ENCODE results near the gene USP3.
"Not testable (repeated sequence)": the region's sequence is repeated elsewhere in the genome, so short reads cannot be mapped to it uniquely, and the experiment has no call there.

USP3 gene

DNA sequence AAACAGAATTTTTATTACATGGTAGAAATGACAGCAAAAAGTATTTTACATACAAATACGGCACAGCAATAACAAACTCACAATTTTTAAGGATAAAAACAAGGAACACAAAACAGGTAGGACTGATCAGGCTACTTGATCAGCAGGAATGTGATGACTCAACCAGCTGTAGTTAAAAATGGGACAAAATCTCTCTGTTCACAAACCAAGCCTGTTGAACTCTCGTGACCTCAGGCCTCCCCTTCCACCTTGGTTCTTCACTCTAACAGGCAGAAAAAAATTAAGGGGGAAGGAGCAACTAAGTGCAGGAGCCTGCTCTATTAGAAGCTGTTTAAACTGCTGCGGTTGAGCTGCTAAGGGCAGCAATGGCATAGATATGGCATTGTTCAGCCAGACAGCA lies 111.5 kb downstream of the USP3 start:
- TF ChIP-seq, protein P1, sequence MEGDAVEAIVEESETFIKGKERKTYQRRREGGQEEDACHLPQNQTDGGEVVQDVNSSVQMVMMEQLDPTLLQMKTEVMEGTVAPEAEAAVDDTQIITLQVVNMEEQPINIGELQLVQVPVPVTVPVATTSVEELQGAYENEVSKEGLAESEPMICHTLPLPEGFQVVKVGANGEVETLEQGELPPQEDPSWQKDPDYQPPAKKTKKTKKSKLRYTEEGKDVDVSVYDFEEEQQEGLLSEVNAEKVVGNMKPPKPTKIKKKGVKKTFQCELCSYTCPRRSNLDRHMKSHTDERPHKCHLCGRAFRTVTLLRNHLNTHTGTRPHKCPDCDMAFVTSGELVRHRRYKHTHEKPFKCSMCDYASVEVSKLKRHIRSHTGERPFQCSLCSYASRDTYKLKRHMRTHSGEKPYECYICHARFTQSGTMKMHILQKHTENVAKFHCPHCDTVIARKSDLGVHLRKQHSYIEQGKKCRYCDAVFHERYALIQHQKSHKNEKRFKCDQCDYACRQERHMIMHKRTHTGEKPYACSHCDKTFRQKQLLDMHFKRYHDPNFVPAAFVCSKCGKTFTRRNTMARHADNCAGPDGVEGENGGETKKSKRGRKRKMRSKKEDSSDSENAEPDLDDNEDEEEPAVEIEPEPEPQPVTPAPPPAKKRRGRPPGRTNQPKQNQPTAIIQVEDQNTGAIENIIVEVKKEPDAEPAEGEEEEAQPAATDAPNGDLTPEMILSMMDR (IDR thresholded peaks at IDR 0.05; ENCODE audit: borderline replicate concordance, control extremely low read depth, extremely low read depth, insufficient read depth, missing control alignments), result no peak
- no peak for DNase-seq (ENCODE audit: low spot score)
- in situ Hi-C loops (cut with MboI; ENCODE audit: low sequenced_read_pairs, unreplicated experiment), result loop anchor here (10.0 to 25.0 kb wide), 3 partner anchors 271 to 439 kb away; partner anchors contain the start of gene APH1B

DNA sequence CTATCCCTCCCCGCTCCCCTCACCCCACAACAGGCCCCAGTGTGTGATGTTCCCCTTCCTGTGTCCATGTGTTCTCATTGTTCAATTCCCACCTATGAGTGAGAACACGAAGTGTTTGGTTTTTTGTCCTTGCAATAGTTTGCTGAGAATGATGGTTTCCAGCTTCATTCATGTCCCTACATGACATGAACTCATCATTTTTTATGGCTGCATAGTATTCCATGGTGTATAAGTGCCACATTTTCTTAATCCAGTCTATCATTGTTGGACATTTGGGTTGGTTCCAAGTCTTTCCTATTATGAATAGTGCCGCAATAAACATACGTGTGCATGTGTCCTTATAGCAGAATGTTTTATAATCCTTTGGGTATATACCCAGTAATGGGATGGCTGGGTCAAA lies 112.8 kb downstream of the USP3 start:
- in situ Hi-C loops (cut with MboI; ENCODE audit: low sequenced_read_pairs, unreplicated experiment), result loop anchor here (10.0 to 25.0 kb wide), 3 partner anchors 270 to 438 kb away; partner anchors contain the start of gene APH1B
- not testable (repeated sequence) for DNase-seq (ENCODE audit: low spot score)

DNA sequence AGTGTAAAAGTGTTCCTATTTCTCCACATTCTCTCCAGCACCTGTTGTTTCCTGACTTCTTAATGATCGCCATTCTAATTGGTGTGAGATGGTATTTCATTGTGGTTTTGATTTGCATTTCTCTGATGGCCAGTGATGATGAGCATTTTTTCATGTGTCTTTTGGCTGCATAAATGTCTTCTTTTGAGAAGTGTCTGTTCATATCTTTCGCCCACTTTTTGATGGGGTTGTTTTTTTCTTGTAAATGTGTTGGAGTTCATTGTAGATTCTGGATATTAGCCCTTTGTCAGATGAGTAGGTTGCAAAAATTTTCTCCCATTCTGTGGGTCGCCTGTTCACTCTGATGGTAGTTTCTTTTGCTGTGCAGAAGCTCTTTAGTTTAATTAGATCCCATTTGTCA lies 113.2 kb downstream of the USP3 start:
- not testable (repeated sequence) for DNase-seq (ENCODE audit: low spot score)
- in situ Hi-C loops (cut with MboI; ENCODE audit: low sequenced_read_pairs, unreplicated experiment), result loop anchor here (10.0 to 25.0 kb wide), 3 partner anchors 270 to 437 kb away; partner anchors contain the start of gene APH1B

DNA sequence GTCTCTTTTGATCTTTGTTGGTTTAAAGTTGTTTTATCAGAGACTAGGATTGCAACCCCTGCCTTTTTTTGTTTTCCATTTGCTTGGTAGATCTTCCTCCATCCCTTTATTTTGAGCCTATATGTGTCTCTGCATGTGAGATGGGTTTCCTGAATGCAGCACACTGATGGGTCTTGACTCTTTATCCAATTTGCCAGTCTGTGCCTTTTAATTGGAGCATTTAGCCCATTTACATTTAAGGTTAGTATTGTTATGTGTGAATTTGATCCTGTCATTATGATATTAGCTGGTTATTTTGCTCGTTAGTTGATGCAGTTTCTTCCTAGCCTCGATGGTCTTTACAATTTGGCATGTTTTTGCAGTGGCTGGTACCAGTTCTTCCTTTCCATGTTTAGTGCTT lies 116.4 kb downstream of the USP3 start:
- DNase-seq (ENCODE audit: low spot score), result not testable (repeated sequence)
- in situ Hi-C loops (cut with MboI; ENCODE audit: low sequenced_read_pairs, unreplicated experiment), result loop anchor here (25.0 kb wide), 2 partner anchors 267 to 333 kb away; partner anchors contain the start of gene APH1B

DNA sequence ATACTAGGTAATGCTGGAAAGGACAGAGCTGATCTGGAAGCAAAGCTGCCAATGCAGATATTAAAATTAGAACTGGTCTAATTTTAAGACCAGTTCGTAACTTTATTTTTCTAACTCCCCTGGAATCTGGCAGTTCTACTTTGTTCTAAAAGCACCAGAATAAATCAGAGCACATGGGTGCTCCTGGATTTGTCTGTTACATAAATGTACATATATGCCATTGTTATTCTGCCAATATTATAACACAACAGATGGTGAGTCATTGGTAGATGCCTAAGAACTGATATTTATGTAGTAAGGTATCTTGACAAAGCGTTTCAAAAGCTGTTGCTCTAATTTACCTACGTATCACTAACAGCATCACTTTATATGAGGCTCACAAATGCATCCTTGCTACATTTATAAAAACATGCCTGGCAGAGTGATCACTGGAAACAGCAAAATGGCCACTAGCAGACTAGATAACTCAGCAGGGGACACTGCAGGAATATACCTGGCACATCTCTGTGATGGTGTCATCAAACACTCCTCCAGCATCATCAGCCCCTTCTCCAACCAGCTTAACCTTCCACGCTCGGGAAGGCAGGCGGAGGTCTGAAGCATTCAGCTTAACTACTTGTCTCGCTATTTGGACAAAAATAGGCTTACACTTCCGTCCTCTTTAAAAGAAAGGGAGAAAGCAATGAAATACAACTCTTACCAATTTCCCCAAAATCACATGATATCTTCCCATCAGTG lies 119.0 kb downstream of the USP3 start:
- in situ Hi-C loops (cut with MboI; ENCODE audit: low sequenced_read_pairs, unreplicated experiment), result loop anchor here (25.0 kb wide), 2 partner anchors 264 to 336 kb away; partner anchors contain the start of gene APH1B
- TF ChIP-seq, protein P1 (IDR thresholded peaks at IDR 0.05; ENCODE audit: borderline replicate concordance, control extremely low read depth, extremely low read depth, insufficient read depth, missing control alignments), result no peak
- DNase-seq (ENCODE audit: low spot score), result no peak

DNA sequence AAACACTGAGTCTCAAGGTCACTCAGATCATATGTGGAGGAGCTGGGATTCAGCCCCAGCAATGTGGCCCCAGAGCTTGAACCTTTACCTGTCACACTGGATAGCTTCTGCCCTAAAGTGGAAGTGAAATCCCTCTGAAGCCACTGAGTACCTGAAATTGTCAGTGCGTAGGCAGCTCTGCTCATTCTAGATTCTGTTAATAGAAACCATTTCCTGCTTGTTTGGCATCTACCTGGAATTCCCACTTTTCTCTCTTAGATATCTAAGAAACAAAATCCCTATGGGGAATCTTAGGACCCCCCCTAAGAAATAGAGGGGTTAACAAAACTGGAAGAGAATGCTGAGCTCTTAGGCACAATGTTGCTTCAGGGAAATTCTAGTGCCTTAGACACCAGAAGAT lies 122.6 kb downstream of the USP3 start:
- TF ChIP-seq, protein P1 (IDR thresholded peaks at IDR 0.05; ENCODE audit: borderline replicate concordance, control extremely low read depth, extremely low read depth, insufficient read depth, missing control alignments), result no peak
- peak; percentile 59 for DNase-seq (ENCODE audit: low spot score)
- in situ Hi-C loops (cut with MboI; ENCODE audit: low sequenced_read_pairs, unreplicated experiment), result no loop called here

DNA sequence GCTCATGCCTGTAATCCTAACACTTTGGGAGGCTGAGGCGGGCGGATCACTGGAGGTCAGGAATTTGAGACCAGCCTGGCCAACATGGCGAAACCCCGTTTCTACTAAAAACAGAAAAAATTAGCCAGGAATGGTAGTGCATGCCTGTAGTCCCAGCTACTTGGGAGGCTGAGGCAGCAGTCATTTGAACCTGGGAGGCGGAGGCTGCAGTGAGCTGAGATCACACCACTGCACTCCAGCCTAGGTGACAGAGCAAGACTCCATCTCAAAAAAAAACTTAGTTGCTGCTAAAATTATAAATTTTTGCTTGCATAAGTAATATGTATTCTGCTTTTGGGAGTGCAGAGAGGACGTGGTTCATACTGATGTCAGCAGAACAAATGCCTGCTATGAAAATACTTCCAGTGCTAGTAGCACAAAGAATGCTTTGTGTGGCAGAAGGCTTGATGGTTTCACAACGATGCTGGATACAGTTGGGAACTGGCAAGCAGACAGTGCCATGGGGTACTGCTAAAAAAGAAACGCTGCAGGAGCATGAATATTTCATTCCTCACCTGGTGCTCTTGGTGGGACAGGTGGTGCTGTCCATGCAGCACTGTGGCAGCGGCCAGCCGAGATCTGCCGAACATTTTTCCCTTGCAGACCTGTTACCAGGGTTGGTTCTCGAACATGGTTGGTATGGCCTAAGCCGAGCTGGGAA lies 123.9 kb downstream of the USP3 start:
- in situ Hi-C loops (cut with MboI; ENCODE audit: low sequenced_read_pairs, unreplicated experiment), result no loop called here
- DNase-seq (ENCODE audit: low spot score), result no peak
- TF ChIP-seq, protein P1 (IDR thresholded peaks at IDR 0.05; ENCODE audit: borderline replicate concordance, control extremely low read depth, extremely low read depth, insufficient read depth, missing control alignments), result no peak

DNA sequence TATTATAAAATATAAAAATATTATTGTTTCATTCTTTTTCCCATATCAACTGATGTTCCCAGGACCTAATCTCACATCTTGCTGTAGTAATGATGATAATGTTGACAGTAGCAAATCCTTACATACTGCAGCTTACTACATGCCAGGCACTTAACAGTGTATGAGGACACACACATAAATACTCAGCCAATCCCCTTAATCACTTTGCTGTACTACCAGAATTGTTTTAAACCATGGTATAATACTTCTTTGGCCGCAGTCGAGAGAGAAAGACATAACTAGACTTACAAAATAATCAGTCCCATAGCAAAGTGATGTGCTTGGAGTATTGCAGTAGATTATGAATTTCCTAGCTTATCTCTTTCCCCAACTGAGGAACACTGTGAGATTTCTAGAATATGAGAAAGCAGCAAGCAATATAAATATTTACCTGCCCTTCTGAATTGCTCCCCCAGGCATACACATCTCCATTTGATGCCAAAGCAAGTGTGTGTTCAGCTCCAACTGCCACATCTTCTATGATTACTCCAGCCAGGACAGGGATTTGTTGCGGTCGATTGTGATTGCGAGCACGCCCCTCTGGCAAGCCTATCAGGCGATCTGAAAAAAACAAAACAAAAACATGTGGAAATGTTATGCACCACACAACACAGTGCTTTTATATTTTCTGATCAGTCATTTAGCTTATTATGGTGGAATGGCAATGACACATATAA lies 125.8 kb downstream of the USP3 start:
- TF ChIP-seq, protein P1 (IDR thresholded peaks at IDR 0.05; ENCODE audit: borderline replicate concordance, control extremely low read depth, extremely low read depth, insufficient read depth, missing control alignments), result no peak
- in situ Hi-C loops (cut with MboI; ENCODE audit: low sequenced_read_pairs, unreplicated experiment), result no loop called here
- no peak for DNase-seq (ENCODE audit: low spot score)

All from GM13976 (cell line).